NCI-H524 treated with DMSO at 0.1 percent for 48 hours (cell line): ENCODE measurements around the gene ATG2A.
"Not testable (repeated sequence)": the region's sequence is repeated elsewhere in the genome, so short reads cannot be mapped to it uniquely, and the experiment has no call there.

Source experiments
- DNase-seq: peaks from one replicate; lab custom pipeline; 2025; lab: John Stamatoyannopoulos, UW

ATG2A gene

GRCh38 chr11:64854534-64855502 is 62.2 kb downstream of the ATG2A start:
- DNase-seq = no peak

- DNase-seq = no peak
These were observed 62.9 kb downstream of the ATG2A start for GRCh38 chr11:64854157-64854533.

GRCh38 chr11:64853709-64854108 is 63.3 kb downstream of the ATG2A start:
- DNase-seq = no peak

GRCh38 chr11:64852804-64853509 is 64.1 kb downstream of the ATG2A start:
- DNase-seq = no peak

GRCh38 chr11:64851831-64852351 is 65.1 kb downstream of the ATG2A start:
- DNase-seq = no peak

GRCh38 chr11:64850979-64851567 is 65.9 kb downstream of the ATG2A start:
- no peak for DNase-seq

- no peak for DNase-seq
These were observed 67.2 kb downstream of the ATG2A start for GRCh38 chr11:64849598-64850356.

- no peak for DNase-seq
These were observed 68.0 kb downstream of the ATG2A start for GRCh38 chr11:64848826-64849597.

GRCh38 chr11:64848214-64848825 is 68.7 kb downstream of the ATG2A start:
- no peak for DNase-seq

- peak; percentile 53 for DNase-seq
These were observed 69.9 kb downstream of the ATG2A start for GRCh38 chr11:64846998-64847666.

GRCh38 chr11:64845776-64846129 is 71.3 kb downstream of the ATG2A start:
- not testable (repeated sequence) for DNase-seq

- no peak for DNase-seq
These were observed 71.8 kb downstream of the ATG2A start for GRCh38 chr11:64845129-64845775.
